Stimulated activated naive B cell treated with anti-CD40 and anti-IgM and Interleukin-4, amounts not matched to agents 10 μg/mL and 1 μg/mL and 100 μg/mL, for 72 hours (primary cell): Measurements from ENCODE around the gene ZNF823.

Experiments
- ATAC-seq, 2 donors: fragments of 150-1000 bp; cut with Tn5 transposase; replicated peaks; 2 replicates each; pipeline ENCODE4 v1.10.0; 2021; ENCODE audit warnings: moderate library complexity in 1 of 2
- DNase-seq: peaks from one replicate; pipeline ENCODE4 v3.0.0; 2021
- H3K27ac Mint-ChIP-seq: one replicate; pipeline ENCODE4 v1.8.0; 2022; ENCODE audit warnings: mild to moderate bottlenecking, mixed read lengths
- H3K27me3 Mint-ChIP-seq, 2 donors: one replicate each; pipeline ENCODE4 v1.8.0; 2022; ENCODE audit warnings: mixed read lengths in 2 of 2
- H3K36me3 Mint-ChIP-seq, 2 donors: one replicate each; pipeline ENCODE4 v1.8.0; 2022; ENCODE audit warnings: mixed read lengths in 2 of 2, mild to moderate bottlenecking in 1 of 2
- H3K4me1 Mint-ChIP-seq, 2 donors: one replicate each; pipeline ENCODE4 v1.8.0; 2022; ENCODE audit warnings: mixed read lengths in 2 of 2, mild to moderate bottlenecking in 1 of 2
- H3K4me3 Mint-ChIP-seq, 2 donors: one replicate each; pipeline ENCODE4 v1.8.0; 2022; ENCODE audit warnings: mild to moderate bottlenecking in 2 of 2, mixed read lengths in 2 of 2, moderate library complexity in 1 of 2
- H3K9me3 Mint-ChIP-seq, 2 donors: one replicate each; pipeline ENCODE4 v1.8.0; 2022; ENCODE audit warnings: mixed read lengths in 2 of 2, mild to moderate bottlenecking in 1 of 2

The ZNF823 gene

DNA sequence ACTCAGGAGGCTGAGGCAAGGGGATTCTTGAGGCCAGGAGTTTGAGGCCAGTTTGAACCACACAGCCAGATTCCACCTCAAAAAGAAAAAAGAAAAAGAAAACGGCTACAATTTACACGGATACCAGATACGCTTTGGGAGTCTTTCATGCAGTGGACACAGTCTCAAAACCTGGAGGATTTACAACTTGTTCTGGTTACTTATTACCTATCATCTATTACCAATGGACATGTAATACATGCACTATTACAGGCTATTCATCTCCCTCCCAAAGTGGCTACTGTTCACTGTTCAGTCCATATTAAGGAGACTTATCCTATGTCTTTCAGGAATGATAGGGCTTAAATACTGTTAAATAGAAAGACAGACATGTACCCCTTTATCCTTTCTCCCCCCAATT, 33.3 kb downstream of the ZNF823 start:
- no peak for ATAC-seq
- Mint-ChIP-seq H3K4me1 (peaks cover 14 to 20% of the 10 kb centered on the region in 2 donors), H3K4me3 (no peak overlapping the region), H3K36me3 (no peaks in the 10 kb centered on the region), H3K9me3 (no peaks in the 10 kb centered on the region), H3K27ac (no peak overlapping the region), H3K27me3 (peaks cover 7 to 8% of the 10 kb centered on the region in 2 donors)
- DNase-seq: no peak

DNA sequence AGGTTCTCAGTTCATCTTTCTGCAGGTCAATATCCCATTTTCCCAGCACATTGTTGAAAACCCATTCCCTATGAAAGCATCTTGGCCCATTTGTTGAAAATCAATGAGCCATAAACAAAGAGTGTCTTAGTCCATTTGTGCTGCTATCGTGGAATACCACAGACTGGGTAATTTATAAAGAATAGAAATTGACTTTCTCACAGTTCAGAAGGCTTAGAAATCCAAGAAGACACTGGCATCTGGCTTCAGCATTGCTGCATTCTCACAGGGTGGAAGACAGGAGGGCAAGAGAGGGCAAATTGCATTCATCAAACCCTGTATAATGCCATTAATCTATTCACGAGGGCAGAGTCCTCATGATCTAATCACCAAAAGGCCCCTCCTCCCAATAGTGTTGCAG, 34.1 kb downstream of the ZNF823 start:
- Mint-ChIP-seq H3K27ac (no peak overlapping the region), H3K4me1 (peaks cover 11 to 12% of the 10 kb centered on the region in 2 donors), H3K9me3 (no peaks in the 10 kb centered on the region), H3K4me3 (no peak overlapping the region), H3K36me3 (no peaks in the 10 kb centered on the region), H3K27me3 (peaks cover 12 to 13% of the 10 kb centered on the region in 2 donors)
- DNase-seq: no peak
- ATAC-seq: no peak

DNA sequence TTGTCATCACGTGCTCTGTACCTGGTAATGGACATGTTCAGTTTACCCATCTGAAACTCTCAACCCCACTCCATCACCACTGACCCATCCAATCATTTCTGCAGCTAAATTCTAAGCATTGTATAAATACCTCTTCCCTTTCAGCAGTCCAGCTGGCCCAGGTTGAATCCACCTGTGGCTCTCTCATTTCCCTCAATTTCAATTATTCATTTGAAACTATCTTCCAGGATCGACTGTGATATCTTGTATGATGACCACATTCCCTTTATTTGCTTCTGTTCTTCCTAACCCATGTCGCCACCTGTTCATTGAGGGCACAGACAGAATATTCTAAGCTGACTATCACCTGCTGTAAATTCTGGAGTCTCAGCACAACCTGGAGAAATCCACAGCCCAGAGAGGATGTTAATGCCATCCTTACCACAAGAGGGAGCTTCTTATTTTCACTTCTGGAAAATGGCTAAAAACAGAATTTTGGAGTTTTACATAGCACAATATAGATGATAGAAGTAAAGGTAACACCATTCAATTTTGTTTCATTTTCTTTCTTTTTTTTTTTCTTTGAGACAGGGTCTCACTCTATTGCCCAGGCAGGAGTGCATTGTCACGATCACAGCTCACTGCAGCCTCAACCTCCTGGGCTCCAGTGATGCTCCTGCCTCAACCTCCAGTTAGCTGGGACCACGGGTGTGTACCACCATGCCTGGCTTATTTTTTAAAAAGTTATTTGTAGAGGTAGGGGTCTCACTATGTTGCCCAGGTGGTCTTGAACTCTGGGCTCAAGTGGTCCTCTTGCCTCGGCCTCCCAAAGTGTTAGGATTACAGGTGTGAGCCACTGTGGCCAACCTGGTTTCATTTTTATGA, 38.6 kb downstream of the ZNF823 start:
- DNase-seq: no peak
- Mint-ChIP-seq H3K4me1 (peaks cover 2% of the 10 kb centered on the region in 2 donors), H3K27me3 (peaks cover 11 to 26% of the 10 kb centered on the region in 2 donors), H3K9me3 (no peaks in the 10 kb centered on the region), H3K36me3 (no peaks in the 10 kb centered on the region), H3K27ac (no peak overlapping the region), H3K4me3 (no peak overlapping the region)
- ATAC-seq: peak in 1 of 2 donors; percentile 29

DNA sequence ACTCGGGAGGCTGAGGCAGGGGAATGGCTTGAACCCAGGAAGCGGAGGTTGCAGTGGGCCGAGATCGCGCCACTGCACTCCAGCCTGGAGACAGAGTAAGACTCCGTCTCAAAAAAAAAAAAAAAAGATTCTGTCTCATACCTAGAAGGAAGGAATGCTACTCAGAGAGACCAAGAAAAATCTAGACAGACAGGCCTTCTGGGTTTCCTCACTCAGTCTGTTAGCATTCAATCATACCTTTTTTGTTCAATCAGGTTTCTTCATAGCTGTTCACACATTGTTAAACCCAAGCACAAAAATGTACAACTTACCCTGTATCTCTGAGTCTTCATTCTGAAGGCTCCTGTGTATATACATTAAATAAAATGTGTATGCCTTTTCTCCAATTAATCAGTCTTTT, 40.5 kb downstream of the ZNF823 start:
- H3K27me3 Mint-ChIP-seq: peaks cover 21 to 44% of the 10 kb centered on the region in 2 donors
- H3K9me3 Mint-ChIP-seq: no peaks in the 10 kb centered on the region
- no peak for DNase-seq
- no peaks in the 10 kb centered on the region for H3K36me3 Mint-ChIP-seq
- H3K27ac Mint-ChIP-seq: no peak overlapping the region
- H3K4me3 Mint-ChIP-seq: no peak overlapping the region
- H3K4me1 Mint-ChIP-seq: peaks cover 9 to 19% of the 10 kb centered on the region in 2 donors
- ATAC-seq: no peak

DNA sequence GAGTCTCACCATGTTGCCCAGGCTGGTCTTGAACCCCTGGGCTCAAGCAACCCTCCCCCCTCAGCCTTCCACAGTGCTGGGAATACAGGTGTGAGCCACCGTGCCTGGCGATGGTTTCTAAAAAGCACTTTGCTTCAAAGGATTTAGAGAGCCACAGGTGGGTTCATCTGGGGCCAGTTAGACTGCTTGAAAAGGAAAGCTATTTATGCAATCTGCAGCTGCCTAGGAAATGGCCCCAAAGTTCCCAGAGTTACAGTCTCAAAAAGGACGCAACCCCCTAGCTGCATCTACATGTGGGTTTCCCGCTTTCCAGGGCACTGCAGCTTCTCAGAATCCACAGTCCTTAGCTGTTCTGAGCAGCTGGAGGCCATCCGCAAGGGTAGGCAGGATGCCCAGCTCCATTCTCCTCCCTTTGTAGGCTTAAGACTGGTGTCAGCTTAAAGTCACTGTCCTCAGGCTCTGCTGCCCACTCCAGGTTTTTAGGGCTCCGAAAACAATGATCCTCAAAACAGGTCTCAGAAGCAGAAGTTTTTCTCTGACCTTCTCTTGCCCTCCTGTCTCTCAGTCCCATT, 41.4 kb downstream of the ZNF823 start:
- ATAC-seq (no peak), DNase-seq (no peak)
- peaks cover 9 to 19% of the 10 kb centered on the region in 2 donors for H3K4me1 Mint-ChIP-seq
- H3K36me3 Mint-ChIP-seq: peaks cover 0 to 4% of the 10 kb centered on the region in 2 donors
- no peak overlapping the region for H3K4me3 Mint-ChIP-seq
- H3K27ac Mint-ChIP-seq: no peak overlapping the region
- H3K27me3 Mint-ChIP-seq: peaks cover 25 to 45% of the 10 kb centered on the region in 2 donors
- H3K9me3 Mint-ChIP-seq: no peaks in the 10 kb centered on the region

DNA sequence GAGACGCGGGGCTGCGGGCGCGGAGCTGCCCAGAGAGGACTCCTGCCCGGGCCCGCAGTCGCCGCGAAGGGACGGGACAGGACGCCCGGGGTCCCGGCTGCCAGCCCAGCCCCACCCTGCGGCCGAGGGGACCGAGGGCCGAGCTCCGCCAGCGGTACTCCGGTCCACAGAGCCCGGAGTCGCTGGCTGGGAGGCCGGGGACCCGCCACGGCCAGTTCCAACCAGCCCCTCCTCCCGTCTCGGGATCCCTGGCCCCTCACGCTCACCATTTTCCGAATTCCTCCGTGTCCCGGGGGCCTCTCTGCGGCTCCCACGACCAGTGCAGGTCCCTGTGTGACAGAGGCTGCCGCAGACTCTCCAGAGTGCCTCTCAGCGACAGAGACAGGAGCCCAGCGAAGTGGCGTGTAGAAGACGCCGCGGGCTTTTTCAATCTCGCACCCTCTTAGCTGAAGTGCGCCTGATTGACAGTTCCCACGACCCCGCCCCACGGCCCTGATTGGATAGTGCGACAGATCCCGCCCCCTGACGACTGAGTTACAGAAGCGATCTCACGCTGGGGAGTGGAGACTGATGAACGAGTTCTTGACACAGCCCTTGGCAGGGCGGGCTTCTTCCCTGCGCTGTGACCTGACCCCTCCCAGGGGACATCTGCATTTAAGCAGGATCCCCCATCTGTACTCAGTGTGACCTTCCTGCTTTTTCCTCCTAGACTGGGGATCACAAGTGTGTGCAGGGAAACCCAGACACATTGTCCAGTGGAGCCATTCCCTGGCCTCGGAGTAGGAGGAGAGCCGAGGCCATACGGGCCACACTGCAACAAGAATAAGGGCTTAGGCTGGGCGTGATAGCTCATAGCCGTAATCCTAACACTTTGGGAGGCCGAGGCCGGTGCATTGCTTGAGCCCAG, 44.0 kb downstream of the ZNF823 start:
- Mint-ChIP-seq H3K27me3 (peaks cover 25 to 50% of the 10 kb centered on the region in 2 donors), H3K36me3 (peaks cover 0 to 4% of the 10 kb centered on the region in 2 donors), H3K4me3 (peak overlapping the region; percentile 95 to 99), H3K9me3 (peaks cover 0 to 1% of the 10 kb centered on the region in 2 donors), H3K27ac (peak overlapping the region; percentile 89), H3K4me1 (peaks cover 7 to 19% of the 10 kb centered on the region in 2 donors)
- DNase-seq (peak; percentile 88), ATAC-seq (peak; percentile 98 to 99)

DNA sequence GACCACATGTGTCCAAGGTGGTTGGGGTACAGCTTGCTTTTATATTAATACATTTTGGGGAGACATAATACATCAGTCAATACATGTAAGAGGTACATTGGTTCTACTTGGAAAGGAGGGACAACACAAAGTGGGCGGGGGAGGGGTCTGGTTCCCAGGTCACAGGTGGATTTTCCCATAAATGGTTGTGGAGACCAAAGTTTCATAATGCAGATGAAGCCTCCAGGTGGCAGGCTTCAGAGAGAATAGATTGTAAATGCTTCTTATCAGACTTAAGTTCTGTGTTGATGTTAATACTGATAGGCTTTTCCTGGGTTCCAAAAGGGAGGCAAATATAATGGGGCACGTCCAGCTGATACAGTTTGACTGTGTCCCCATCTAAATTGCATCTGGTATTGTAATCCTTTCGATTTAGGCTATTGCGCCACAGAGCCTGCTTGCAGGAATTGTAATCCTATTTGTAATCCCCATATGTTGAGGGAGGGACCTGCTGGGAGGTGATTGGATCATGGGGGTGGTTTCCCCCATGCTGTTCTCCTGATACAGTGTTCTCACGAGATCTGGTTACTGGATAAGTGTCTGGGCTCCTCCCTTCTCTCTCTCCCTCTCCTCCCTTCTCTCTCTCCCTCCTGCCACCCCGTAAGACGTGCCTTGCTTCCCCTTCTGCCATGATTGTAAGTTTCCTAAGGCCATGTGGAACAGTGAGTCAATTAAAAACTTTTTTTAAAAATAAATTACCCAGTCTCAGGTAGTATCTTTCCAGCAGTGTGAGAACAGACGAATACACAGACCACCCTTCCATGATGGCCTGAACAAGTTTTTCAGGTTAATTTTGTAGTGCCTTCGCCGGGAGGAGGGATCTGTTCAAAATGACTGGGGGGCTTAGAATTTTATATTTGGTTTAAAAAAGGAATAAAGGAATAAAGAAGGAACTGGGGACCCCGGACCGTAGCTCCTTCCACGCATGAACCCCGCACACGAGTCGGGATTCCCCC, 44.9 kb downstream of the ZNF823 start:
- Mint-ChIP-seq H3K4me3 (peak overlapping the region; percentile 51 to 95), H3K27ac (peak overlapping the region; percentile 60), H3K27me3 (peaks cover 23 to 48% of the 10 kb centered on the region in 2 donors), H3K9me3 (peaks cover 0 to 1% of the 10 kb centered on the region in 2 donors), H3K4me1 (peaks cover 7 to 19% of the 10 kb centered on the region in 2 donors), H3K36me3 (peaks cover 0 to 4% of the 10 kb centered on the region in 2 donors)
- no peak for DNase-seq
- ATAC-seq: no peak

DNA sequence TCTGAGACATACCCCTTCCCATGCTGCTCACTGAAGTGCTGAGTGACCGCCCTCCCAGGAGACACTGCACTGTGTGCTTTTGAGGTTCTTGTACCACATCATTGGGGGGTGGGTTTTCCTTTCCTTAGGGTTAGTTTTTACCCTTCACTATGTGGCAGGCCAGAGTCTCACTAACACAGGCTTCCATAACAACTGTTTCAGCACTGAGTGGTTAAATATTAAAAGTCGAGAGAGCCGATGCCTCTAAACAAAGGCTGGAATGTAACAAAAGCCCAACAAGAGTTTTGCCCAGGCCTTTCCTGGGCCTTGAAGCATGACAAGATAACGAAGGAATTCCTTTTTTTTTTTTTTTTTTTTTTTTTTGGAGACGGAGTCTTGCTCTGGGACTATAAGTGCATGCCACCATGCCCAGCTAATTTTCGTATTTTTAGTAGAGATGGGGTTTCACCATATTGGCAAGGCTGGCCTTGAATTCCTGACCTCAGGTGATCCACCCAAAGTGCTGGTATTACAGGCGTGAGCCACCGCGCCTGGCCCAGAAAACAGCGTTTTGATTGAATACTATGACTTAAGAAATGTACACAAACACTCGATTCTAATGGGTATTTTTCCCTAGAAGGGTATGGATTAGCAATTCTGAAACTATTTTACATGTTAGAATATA, 46.5 kb downstream of the ZNF823 start:
- no peak overlapping the region for H3K4me3 Mint-ChIP-seq

DNA sequence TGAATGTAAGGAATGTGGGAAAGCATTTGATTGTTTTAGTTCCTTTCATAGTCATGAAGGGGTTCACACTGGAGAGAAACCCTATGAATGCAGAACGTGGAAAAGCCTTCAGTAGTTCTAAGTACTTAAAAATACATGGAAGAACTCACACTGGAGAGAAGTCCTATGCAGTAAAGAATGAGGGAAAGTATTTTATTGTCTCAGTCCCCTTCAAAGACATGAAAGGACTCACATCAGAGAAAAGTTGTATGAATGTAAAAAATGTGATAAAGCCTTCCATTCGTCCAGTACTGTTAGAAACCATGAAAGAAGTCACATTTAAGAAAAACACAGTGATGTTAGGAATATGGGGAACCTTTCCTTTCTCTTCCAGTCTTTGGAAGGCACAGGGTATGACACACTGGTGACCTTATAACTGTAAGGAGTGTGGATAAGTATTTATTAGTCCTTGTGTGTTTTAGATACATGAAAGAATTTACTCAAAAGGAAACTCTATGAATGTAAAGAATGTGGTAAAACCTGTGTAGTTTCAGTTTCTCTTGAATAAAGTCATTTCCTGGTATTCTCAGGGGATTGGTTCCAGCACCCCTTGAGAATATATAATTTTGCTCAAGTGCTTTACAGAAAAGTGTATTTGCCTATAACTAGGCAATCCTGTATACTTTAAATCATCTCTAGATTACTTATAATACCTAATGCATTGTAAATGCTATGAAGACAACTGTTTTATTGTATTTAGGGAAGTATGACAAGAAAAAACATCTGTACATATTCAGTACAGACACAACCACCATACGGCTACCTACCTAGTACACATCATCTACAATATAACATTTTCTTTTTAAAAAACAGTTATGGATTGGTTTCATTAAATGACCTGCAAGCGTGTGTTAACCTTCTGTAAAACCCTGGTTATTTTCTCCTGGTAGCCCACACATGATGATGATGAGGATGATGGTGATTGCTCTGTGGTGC, 52.8 kb downstream of the ZNF823 start:
- Mint-ChIP-seq H3K36me3 (peaks cover 0 to 3% of the 10 kb centered on the region in 2 donors), H3K4me3 (no peak overlapping the region), H3K27me3 (peaks cover 0 to under 1% of the 10 kb centered on the region in 2 donors), H3K4me1 (peaks cover 7 to 13% of the 10 kb centered on the region in 2 donors), H3K9me3 (peaks cover 9 to 12% of the 10 kb centered on the region in 2 donors), H3K27ac (no peak overlapping the region)
- ATAC-seq (peak; percentile 77 to 84), DNase-seq (no peak)

More for the DNA sequence above, 46.5 kb downstream of the ZNF823 start:
- Mint-ChIP-seq H3K4me1 (peaks cover 7 to 19% of the 10 kb centered on the region in 2 donors), H3K9me3 (peaks cover 0 to 4% of the 10 kb centered on the region in 2 donors), H3K27ac (no peak overlapping the region), H3K36me3 (peaks cover 0 to 4% of the 10 kb centered on the region in 2 donors), H3K27me3 (peaks cover 19 to 48% of the 10 kb centered on the region in 2 donors)
- ATAC-seq (no peak), DNase-seq (no peak)

DNA sequence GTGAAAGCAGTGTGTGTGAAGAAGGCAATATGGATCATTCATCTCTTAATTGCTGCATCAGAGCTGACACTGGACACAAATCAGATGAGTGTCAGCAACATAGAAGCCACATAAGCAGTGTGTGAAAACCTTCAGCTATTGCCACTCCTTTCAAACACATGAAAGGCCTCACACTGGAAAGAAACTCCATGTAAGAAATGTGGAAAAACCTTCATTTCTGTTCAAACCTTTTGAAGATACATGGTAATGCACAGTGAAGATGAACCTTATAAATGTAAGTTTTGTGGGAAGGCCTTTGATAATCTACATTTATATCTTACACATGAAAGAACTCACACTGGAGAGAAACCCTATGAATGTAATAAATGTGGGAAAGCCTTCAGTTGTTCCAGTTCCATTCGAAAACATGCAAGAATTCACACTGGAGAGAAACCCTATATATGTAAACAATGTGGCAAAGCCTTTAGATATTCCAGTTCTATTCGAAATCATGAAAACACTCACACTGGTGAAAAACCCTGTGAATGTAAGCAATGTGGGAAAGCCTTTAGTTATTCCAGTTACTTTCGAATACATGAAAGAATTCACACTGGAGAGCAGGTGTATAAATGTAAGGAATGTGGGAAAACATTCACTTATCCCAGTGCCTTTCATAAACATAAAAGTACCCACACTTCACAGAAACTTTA, 53.6 kb downstream of the ZNF823 start:
- ATAC-seq: no peak
- Mint-ChIP-seq H3K27me3 (no peaks in the 10 kb centered on the region), H3K4me1 (peaks cover 7 to 13% of the 10 kb centered on the region in 2 donors), H3K36me3 (peaks cover 2 to 6% of the 10 kb centered on the region in 2 donors), H3K27ac (no peak overlapping the region), H3K4me3 (no peak overlapping the region), H3K9me3 (peaks cover 15 to 16% of the 10 kb centered on the region in 2 donors)
- DNase-seq: no peak

DNA sequence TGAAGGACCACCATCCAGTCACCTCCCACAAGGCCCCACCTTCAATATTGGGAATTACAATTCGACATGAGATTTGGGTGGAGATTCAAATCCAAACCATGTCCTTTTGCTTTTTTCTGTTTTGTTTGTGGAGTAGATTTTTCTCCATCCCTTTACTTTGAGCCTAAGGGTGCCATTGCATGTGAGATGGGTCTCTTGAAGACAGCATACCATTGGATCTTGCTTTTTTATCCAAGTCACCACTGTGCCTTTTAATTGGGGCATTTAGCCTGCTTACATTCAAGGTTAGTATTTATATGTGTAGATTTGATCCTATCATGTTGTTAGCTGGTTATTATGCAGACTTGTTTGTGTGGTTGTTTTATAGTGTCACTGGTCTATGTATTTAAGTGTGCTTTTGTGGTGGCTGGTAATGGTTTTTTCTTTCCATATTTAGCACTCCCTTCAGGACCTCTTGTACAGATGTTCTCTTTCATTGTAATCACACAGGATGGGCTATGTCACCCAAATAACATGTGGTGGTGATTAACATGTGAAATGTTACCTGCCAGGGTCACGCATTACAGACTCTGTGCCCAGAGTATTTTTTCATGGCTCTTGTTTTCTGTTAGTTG, 58.0 kb downstream of the ZNF823 start:
- Mint-ChIP-seq H3K27me3 (peaks cover 6% of the 10 kb centered on the region in 2 donors), H3K36me3 (peaks cover 9 to 15% of the 10 kb centered on the region in 2 donors), H3K4me1 (peaks cover 2 to 3% of the 10 kb centered on the region in 2 donors), H3K4me3 (no peak overlapping the region), H3K9me3 (peaks cover 14 to 20% of the 10 kb centered on the region in 2 donors), H3K27ac (no peak overlapping the region)
- ATAC-seq: no peak
- no peak for DNase-seq
